Neural crest cell (in vitro differentiated cells): ENCODE measurements around the gene PATE3. TPM values are rescaled to one million over a fixed set of nuclear protein-coding genes. Genes with fewer than 3 reads are reported as not detected.

ENCODE experiments used
- DNase-seq: peaks from one replicate; pipeline ENCODE4 v3.0.0; 2021; ENCODE audit warnings: low read depth, mixed read lengths, low spot score
- H3K27ac Mint-ChIP-seq: one replicate; pipeline ENCODE4 v1.8.0; 2021; ENCODE audit warnings: mild to moderate bottlenecking, mixed read lengths; ENCODE audit not compliant: unreplicated experiment
- H3K27me3 Mint-ChIP-seq: 2 replicates; pipeline ENCODE4 v1.8.0; 2021; ENCODE audit warnings: low read depth, mild to moderate bottlenecking, mixed read lengths
- H3K36me3 Mint-ChIP-seq: 2 replicates; pipeline ENCODE4 v1.8.0; 2021; ENCODE audit warnings: low read depth, mild to moderate bottlenecking, mixed read lengths
- H3K4me1 Mint-ChIP-seq: 2 replicates; pipeline ENCODE4 v1.8.0; 2021; ENCODE audit warnings: mixed read lengths
- H3K4me3 Mint-ChIP-seq: one replicate; pipeline ENCODE4 v1.8.0; 2021; ENCODE audit warnings: mild to moderate bottlenecking, mixed read lengths
- H3K9me3 Mint-ChIP-seq: 2 replicates; pipeline ENCODE4 v1.8.0; 2021; ENCODE audit warnings: mixed read lengths
- CTCF ChIP-seq: fragments of 200-600 bp; sonication (generic); conservative IDR thresholded peaks from 2 replicates; pipeline ENCODE4 v1.5.0; 2021; ENCODE audit warnings: antibody characterized with exemption, mild to moderate bottlenecking
- long read RNA-seq: library from polyadenylated mRNA; unstranded; transcript quantifications from one replicate; pipeline ENCODE4 v2.0.0, GENCODE V29; 2020
- total RNA-seq: library from RNA; stranded (reverse); gene quantifications from 2 replicates; pipeline ENCODE4 v1.2.1, GENCODE V29; 2021

The PATE3 gene
- not detected in 2 replicates for total RNA-seq
- long read RNA-seq = 0 reads

GRCh38 chr11:125787827-125788226, at the start of gene PATE3:
Gene PATE3 (plus strand): TSS chr11:125788127. CDS start chr11:125788152, 25 bp downstream.
- Mint-ChIP-seq H3K4me3 (no peak within 1 kb of the TSS), H3K36me3 (no peaks in the 10 kb centered on the region), H3K27me3 (peaks cover 9% of the 10 kb centered on the region), H3K9me3 (peaks cover 4% of the 10 kb centered on the region), H3K4me1 (no peaks in the 10 kb centered on the region), H3K27ac (no peak within 1 kb of the TSS)
- no peak for TF ChIP-seq CTCF
- no peak for DNase-seq

- no peak for DNase-seq
- peaks cover 19% of the 10 kb centered on the region for H3K4me1 Mint-ChIP-seq
- peak overlapping the region; percentile 22 for H3K27ac Mint-ChIP-seq
- H3K4me3 Mint-ChIP-seq = no peak overlapping the region
- no peak for TF ChIP-seq CTCF
- peaks cover 4% of the 10 kb centered on the region for H3K9me3 Mint-ChIP-seq
- H3K36me3 Mint-ChIP-seq = peaks cover 3% of the 10 kb centered on the region
- no peaks in the 10 kb centered on the region for H3K27me3 Mint-ChIP-seq
Measured at GRCh38 chr11:125740617-125741016, 47.3 kb upstream of the PATE3 start.

GRCh38 chr11:125743681-125744080, 44.2 kb upstream of the PATE3 start:
- no peaks in the 10 kb centered on the region for H3K9me3 Mint-ChIP-seq
- TF ChIP-seq CTCF = no peak
- peaks cover 1% of the 10 kb centered on the region for H3K27me3 Mint-ChIP-seq
- H3K4me3 Mint-ChIP-seq = no peak overlapping the region
- no peak for DNase-seq
- peaks cover 19% of the 10 kb centered on the region for H3K4me1 Mint-ChIP-seq
- no peak overlapping the region for H3K27ac Mint-ChIP-seq
- H3K36me3 Mint-ChIP-seq = no peaks in the 10 kb centered on the region

GRCh38 chr11:125745979-125746378, 41.9 kb upstream of the PATE3 start, which contains the start of gene PATE1:
Gene PATE1 (plus strand): TSS chr11:125746279. CDS start chr11:125746305, 26 bp downstream.
- Mint-ChIP-seq H3K4me1 (peaks cover 6% of the 10 kb centered on the region), H3K9me3 (no peaks in the 10 kb centered on the region), H3K4me3 (no peak within 1 kb of the TSS), H3K36me3 (no peaks in the 10 kb centered on the region), H3K27ac (no peak within 1 kb of the TSS), H3K27me3 (peaks cover 10% of the 10 kb centered on the region)
- no peak for TF ChIP-seq CTCF
- no peak for DNase-seq

- no peak overlapping the region for H3K4me3 Mint-ChIP-seq
Measured at GRCh38 chr11:125750629-125751028, 37.3 kb upstream of the PATE3 start.

More at GRCh38 chr11:125750629-125751028, 37.3 kb upstream of the PATE3 start:
- Mint-ChIP-seq H3K36me3 (no peaks in the 10 kb centered on the region), H3K4me1 (no peaks in the 10 kb centered on the region), H3K27ac (no peak overlapping the region), H3K9me3 (no peaks in the 10 kb centered on the region), H3K27me3 (peaks cover 13% of the 10 kb centered on the region)
- no peak for DNase-seq
- TF ChIP-seq CTCF = no peak
